Heart right ventricle (tissue), 16 donors: ENCODE measurements around the gene BTBD19. TPM values are rescaled to one million over a fixed set of nuclear protein-coding genes. Genes with fewer than 3 reads are reported as not detected.

Source experiments
- ATAC-seq, 8 donors: fragments of 200-7000 bp; cut with Tn5 transposase; one replicate each; pipeline ENCODE4 v1.9.1; 2020; ENCODE audit warnings: mild to moderate bottlenecking in 8 of 8, moderate library complexity in 8 of 8, moderate number of reproducible peaks in 1 of 8
- DNase-seq, 2 donors: peaks; one replicate each; pipeline ENCODE4 v3.0.0-alpha.2; 2020
- H3K27ac ChIP-seq, 10 donors: fragments of 200-600 bp; sonication (generic) in 2 of 10; one replicate each; pipeline versions ENCODE4 v1.5.0 to v1.8.0; 2020 to 2022; ENCODE audit warnings: mild to moderate bottlenecking in 3 of 10
- H3K27me3 ChIP-seq, 7 donors: fragments of 200-600 bp; one replicate each; pipeline ENCODE4 v1.8.0; 2021 to 2022; ENCODE audit warnings: mild to moderate bottlenecking in 2 of 7
- H3K36me3 ChIP-seq, 9 donors: fragments of 200-600 bp; sonication (generic) in 1 of 9; one replicate each; pipeline versions ENCODE4 v1.5.0 to v1.8.0; 2020 to 2022; ENCODE audit warnings: mild to moderate bottlenecking in 2 of 9
- H3K4me1 ChIP-seq, 9 donors: fragments of 200-600 bp; sonication (generic) in 1 of 9; one replicate each; pipeline versions ENCODE4 v1.5.0 to v1.8.0; 2020 to 2022; ENCODE audit warnings: mild to moderate bottlenecking in 4 of 9
- H3K4me3 ChIP-seq, 10 donors: fragments of 200-600 bp; sonication (generic) in 2 of 10; one replicate each; pipeline versions ENCODE4 v1.5.0 to v1.8.0; 2020 to 2022; ENCODE audit warnings: mild to moderate bottlenecking in 7 of 10, moderate library complexity in 2 of 10
- H3K9me3 ChIP-seq, 11 donors: fragments of 200-600 bp in 10 of 11; sonication (generic) in 2 of 11; one replicate each; pipeline versions ENCODE4 v1.5.0 to v1.8.0; 2013 to 2022; ENCODE audit warnings: mild to moderate bottlenecking in 2 of 11, control low read depth in 1 of 11, moderate library complexity in 1 of 11
- WGBS, 2 donors: extraction: QIAGEN DNeasy Blood & Tissue Kit; methylation state at CpG; one replicate each; pipeline ENCODE4 v1.1.7; 2013; ENCODE audit warnings: inconsistent platforms in 1 of 2; 5-methylcytosine and 5-hydroxymethylcytosine counted together
- intact Hi-C, 10 donors: fragments of 100-400 bp; cut with DNase I; formaldehyde crosslinking; loops; one replicate each; pipeline versions ENCODE4 v1.11.1 to v1.14.2; 2022
- polyA plus RNA-seq, 2 donors: library from polyadenylated mRNA; stranded (reverse); fragments of 200-250 nt; gene quantifications; one replicate each; pipeline ENCODE4 v1.2.3, GENCODE V29; 2013
- total RNA-seq, 10 donors: library from RNA; stranded (reverse); fragmentation: NEBNext Ultra II Directional in 3 of 10; extraction: Animal tissue kit (Norgen Biotek cat#: 25700) in 3 of 10; gene quantifications; one replicate each; pipeline versions ENCODE4 v1.2.1 to v1.2.4, GENCODE V29; 2021 to 2023
- TF ChIP-seq, protein P1 (sequence below), 9 donors: fragments of 200-600 bp; sonication (generic) in 2 of 9; IDR thresholded peaks; one replicate each; pipeline versions ENCODE4 v1.5.0 to v1.8.0; 2021 to 2022; ENCODE audit warnings: antibody characterized with exemption in 9 of 9, mild to moderate bottlenecking in 5 of 9, moderate library complexity in 1 of 9
- donor health status: Arrhythmogenic right ventricular cardiomyopathy.
- donor health status: ischemic (EF 13 %, LVEDD 7.1; RV severe dilation, severe dysfunction).
- donor health status: healthy with polysubstance abuse.
- donor health status: DM: no; HTN: yes; CAD: no.
- donor health status: DM: no; HTN: no; CAD: no.
- donor health status: ischemic (EF 25% LVEDD 6.9; RV normal size, moderate dysfunction).
- donor health status: ischemic (EF 25% LVEDD 5.7; RV mildly dilated, moderate dysfunction).
- donor health status: healthy.
- donor health status: DM: yes; HTN: yes; CAD: no.
- donor health status: Ischemic cardiomyopathy.
- donor health status: ischemic (EF 35%, LVEDD 5.7; RV mildly dilated, moderate dysfunction).
- donor health status: nonischemic (EF 11% LVEDD 7.7; RV severe dilation, severe dysfunction).
- donor health status: DM: yes; HTN: yes; CAD: no.
- donor health status: PGD.
- donor health status: ischemic (EF 29% LVEDD 5.4; RV normal size, mild dysfunction).
- donor health status: nonischemic (EF 23%, LVEDD 6.1; RV moderate dilation, normal function).

Gene BTBD19
- total and polyA plus RNA-seq, 12 donors: 1.8 to 12.5 (median 3.2) TPM

DNA sequence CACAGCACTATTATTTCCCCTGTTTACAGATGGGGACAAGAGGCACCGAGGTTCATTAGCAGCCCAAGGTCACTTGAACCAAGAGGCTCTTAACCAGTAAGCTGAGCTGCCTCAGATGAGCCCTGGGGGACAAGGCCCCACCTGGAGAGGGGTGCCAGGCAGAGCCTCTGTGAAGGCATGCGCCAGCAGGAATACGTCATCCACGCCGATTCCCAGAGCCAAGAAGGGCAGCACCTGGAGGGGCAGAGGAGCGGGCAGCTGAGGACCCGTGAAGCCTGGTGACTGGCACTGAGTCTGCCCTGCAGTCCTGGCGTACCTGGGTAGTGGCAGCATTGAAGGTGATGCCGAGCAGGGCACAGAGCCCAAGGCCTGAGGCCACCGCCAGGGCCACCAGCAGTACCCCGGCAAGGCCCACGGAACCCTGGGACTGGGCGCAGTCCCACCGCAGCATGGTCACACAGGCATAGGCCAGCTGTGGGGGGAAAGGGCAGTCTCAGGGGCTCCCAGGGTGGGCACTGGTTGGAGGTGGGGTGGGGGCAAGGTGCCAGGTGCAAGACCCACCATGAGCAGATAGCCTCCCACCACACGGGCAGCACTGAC is 20.6 kb downstream of the BTBD19 start:
- ATAC-seq (no peak), DNase-seq (no peak)
- Histone ChIP-seq H3K36me3 (no peaks in the 10 kb centered on the region), H3K9me3 (no peaks in the 10 kb centered on the region), H3K27me3 (no peaks in the 10 kb centered on the region), H3K4me1 (peaks cover 0 to 32% (median 10%) of the 10 kb centered on the region in 9 donors), H3K27ac (no peak overlapping the region), H3K4me3 (no peak overlapping the region)
- TF ChIP-seq, protein P1, sequence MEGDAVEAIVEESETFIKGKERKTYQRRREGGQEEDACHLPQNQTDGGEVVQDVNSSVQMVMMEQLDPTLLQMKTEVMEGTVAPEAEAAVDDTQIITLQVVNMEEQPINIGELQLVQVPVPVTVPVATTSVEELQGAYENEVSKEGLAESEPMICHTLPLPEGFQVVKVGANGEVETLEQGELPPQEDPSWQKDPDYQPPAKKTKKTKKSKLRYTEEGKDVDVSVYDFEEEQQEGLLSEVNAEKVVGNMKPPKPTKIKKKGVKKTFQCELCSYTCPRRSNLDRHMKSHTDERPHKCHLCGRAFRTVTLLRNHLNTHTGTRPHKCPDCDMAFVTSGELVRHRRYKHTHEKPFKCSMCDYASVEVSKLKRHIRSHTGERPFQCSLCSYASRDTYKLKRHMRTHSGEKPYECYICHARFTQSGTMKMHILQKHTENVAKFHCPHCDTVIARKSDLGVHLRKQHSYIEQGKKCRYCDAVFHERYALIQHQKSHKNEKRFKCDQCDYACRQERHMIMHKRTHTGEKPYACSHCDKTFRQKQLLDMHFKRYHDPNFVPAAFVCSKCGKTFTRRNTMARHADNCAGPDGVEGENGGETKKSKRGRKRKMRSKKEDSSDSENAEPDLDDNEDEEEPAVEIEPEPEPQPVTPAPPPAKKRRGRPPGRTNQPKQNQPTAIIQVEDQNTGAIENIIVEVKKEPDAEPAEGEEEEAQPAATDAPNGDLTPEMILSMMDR (IDR thresholded peaks at IDR 0.05): no peak
- intact Hi-C loops: loop anchor here in 1 of 10 donors (5.0 kb wide), 1 partner anchor 42 kb away; the partner anchor contains the start of gene BEST4
- 96% methylated on average over 15 of the region's 15 CpGs for WGBS, 2 donors

DNA sequence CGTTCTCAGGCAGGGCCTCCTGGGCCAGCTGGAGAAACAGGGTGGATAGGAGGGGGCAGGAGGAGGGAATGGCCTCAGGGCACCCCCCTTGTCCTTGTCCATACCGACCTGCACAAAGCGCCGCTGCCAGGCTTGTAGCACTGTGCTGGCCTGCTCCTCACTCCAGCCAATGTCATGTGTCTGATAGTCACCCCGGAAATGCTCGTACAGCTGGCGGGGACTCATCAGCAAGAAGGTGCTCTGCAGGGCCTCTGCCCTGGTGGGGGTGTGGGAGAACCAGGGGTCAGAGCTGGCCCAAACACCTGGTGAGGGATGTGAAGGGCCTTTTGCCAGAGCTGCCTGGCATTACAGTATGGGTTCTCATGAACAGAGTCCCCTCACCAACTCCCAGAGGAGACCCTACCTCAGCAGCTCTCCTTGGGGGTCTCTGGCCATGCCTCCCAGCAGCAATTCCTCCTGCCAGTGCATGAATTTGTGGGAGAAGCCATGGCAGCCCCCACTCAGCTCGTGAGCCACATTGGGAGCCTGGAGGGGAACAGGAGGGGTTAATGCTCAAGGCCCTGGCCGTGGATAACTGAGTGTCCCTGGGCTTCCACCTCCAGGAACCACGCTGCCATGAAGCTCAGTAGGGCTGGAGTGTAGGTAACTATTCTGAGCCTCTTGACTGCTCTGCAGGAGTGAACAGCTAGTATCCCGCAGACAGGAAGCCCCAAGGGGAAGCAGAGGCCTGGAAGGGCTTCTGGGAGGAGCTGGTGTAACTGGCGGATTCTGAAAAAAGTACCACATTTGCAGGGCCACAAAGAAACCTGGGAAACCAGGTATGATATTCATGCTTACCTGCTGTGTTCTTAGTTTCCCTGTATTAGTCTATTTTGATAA is 21.4 kb downstream of the BTBD19 start:
- TF ChIP-seq, protein P1 (IDR thresholded peaks at IDR 0.05): no peak
- ATAC-seq (no peak), DNase-seq (no peak)
- H3K27ac ChIP-seq: no peak overlapping the region
- H3K4me1 ChIP-seq: peaks cover 0 to 39% (median 10%) of the 10 kb centered on the region in 9 donors
- no peaks in the 10 kb centered on the region for H3K36me3 ChIP-seq
- no peak overlapping the region for H3K4me3 ChIP-seq
- 79 to 82% methylated on average over 12 of the region's 12 CpGs for WGBS, 2 donors
- no peaks in the 10 kb centered on the region for H3K9me3 ChIP-seq
- intact Hi-C loops: loop anchor here in 8 of 10 donors (5.0 to 10.0 kb wide), 7 partner anchors 37 to 475 kb away; partner anchors contain the start of genes BEST4 (in 4 of the 8), EIF2B3 (in 1 of the 8), HECTD3 (in 1 of the 8) and UROD (in 1 of the 8)
- no peaks in the 10 kb centered on the region for H3K27me3 ChIP-seq

DNA sequence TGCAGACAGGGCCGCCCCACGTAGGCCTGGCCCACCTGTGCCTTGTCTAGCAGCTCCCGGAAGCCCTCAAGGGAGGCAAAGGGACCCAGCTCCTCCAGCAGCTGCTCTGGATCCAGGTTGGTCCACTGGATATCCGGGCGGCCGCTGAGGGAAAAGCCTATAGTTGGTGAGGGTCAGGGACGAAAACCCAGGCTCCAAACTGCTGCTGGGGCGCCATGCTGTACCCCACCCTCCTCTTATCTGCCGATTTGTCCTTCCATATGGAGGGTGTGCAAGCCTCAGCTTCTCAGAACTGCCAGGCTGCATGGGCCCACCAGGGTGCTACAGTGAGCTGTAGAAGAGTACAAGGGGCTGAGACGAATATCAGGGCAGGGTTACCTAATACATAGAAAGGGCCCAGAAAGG is 22.6 kb downstream of the BTBD19 start:
- no peaks in the 10 kb centered on the region for H3K27me3 ChIP-seq
- H3K36me3 ChIP-seq: no peaks in the 10 kb centered on the region
- H3K4me3 ChIP-seq: no peak overlapping the region
- TF ChIP-seq, protein P1 (IDR thresholded peaks at IDR 0.05): no peak
- no peak for DNase-seq
- WGBS, 2 donors: 81 to 87% methylated on average over 10 of the region's 10 CpGs
- H3K4me1 ChIP-seq: peaks cover 0 to 39% (median 10%) of the 10 kb centered on the region in 9 donors
- no peak for ATAC-seq
- no peak overlapping the region for H3K27ac ChIP-seq
- no peaks in the 10 kb centered on the region for H3K9me3 ChIP-seq
- intact Hi-C loops: loop anchor here in 7 of 10 donors (5.0 to 10.0 kb wide), 7 partner anchors 39 to 474 kb away; partner anchors contain the start of genes BEST4 (in 3 of the 7), EIF2B3 (in 1 of the 7), HECTD3 (in 1 of the 7) and UROD (in 1 of the 7)

DNA sequence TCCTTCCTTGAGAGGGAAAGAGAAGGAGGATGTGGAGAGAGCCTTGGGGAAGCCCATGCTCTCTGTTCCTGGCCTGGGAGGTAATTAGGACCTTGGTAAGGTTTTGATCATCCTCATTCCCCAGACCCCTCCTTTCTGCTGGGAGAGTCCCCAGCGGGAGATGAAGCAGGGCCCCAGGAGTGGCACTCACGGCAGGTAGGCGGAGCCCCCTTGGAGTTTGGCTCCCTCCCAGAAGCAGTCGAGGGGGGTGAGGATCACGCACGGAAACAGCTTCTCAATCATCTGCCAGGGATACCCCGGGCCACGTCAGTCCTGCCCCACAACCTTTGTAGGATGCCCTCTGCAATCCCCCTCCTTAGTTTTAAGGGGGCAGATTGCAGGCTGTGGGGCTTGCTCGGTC is 23.2 kb downstream of the BTBD19 start:
- Histone ChIP-seq H3K36me3 (no peaks in the 10 kb centered on the region), H3K27me3 (no peaks in the 10 kb centered on the region), H3K9me3 (no peaks in the 10 kb centered on the region), H3K27ac (no peak overlapping the region), H3K4me1 (peaks cover 0 to 37% (median 6%) of the 10 kb centered on the region in 9 donors), H3K4me3 (no peak overlapping the region)
- no peak for ATAC-seq
- intact Hi-C loops: loop anchor here in 7 of 10 donors (5.0 to 10.0 kb wide), 7 partner anchors 39 to 473 kb away; partner anchors contain the start of genes BEST4 (in 3 of the 7), EIF2B3 (in 1 of the 7), HECTD3 (in 1 of the 7) and UROD (in 1 of the 7)
- DNase-seq: no peak
- TF ChIP-seq, protein P1 (IDR thresholded peaks at IDR 0.05): no peak
- 56 to 63% methylated on average over 9 of the region's 9 CpGs for WGBS, 2 donors
